Measurements from ENCODE around the gene UNK.

DNA sequence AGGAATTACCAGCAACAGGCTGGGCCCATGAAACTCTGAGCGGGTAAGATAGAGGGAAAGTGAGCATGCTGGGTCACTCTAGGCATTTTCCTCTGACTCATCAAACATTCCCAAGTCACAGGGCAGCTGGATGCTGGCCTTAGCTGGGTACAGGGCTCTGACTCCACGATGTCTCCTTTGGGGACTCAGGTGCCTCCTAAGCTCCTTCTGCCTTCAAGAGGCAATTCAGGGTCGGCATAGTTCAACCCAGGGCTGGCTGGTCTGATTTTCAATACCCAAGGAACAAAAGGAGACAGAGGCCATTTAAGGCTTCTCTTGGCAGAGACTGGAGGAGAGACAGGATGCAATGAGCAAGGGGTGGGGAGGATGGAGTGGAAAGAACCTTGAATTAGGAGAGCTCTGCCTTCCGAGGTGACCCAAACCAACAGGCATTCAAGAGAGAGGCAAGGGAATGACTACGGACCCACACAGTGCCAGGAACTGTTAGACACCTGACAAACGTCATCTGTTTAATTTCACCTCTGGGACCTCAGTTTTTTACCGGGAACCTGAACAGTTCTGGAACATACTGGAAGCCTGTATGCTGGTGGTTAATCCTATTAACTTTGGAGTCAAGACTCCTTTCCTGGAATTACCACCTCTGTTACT, 69.6 kb downstream of the UNK start:
- TF ChIP-seq, protein P1, sequence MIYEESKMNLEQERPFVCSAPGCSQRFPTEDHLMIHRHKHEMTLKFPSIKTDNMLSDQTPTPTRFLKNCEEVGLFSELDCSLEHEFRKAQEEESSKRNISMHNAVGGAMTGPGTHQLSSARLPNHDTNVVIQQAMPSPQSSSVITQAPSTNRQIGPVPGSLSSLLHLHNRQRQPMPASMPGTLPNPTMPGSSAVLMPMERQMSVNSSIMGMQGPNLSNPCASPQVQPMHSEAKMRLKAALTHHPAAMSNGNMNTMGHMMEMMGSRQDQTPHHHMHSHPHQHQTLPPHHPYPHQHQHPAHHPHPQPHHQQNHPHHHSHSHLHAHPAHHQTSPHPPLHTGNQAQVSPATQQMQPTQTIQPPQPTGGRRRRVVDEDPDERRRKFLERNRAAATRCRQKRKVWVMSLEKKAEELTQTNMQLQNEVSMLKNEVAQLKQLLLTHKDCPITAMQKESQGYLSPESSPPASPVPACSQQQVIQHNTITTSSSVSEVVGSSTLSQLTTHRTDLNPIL (CRISPR knock-in tag; IDR thresholded peaks at IDR 0.05; ENCODE audit: low read depth) = no peak
- TF ChIP-seq ARNTL (CRISPR knock-in tag; IDR thresholded peaks at IDR 0.05; ENCODE audit: borderline replicate concordance, low read depth) (no peak), ZFP3 (CRISPR knock-in tag; IDR thresholded peaks at IDR 0.05) (no peak), RARB (CRISPR knock-in tag; IDR thresholded peaks at IDR 0.05) (no peak), BACH2 (CRISPR knock-in tag; IDR thresholded peaks at IDR 0.05; ENCODE audit: borderline replicate concordance) (no peak)
- TF ChIP-seq, protein P2, sequence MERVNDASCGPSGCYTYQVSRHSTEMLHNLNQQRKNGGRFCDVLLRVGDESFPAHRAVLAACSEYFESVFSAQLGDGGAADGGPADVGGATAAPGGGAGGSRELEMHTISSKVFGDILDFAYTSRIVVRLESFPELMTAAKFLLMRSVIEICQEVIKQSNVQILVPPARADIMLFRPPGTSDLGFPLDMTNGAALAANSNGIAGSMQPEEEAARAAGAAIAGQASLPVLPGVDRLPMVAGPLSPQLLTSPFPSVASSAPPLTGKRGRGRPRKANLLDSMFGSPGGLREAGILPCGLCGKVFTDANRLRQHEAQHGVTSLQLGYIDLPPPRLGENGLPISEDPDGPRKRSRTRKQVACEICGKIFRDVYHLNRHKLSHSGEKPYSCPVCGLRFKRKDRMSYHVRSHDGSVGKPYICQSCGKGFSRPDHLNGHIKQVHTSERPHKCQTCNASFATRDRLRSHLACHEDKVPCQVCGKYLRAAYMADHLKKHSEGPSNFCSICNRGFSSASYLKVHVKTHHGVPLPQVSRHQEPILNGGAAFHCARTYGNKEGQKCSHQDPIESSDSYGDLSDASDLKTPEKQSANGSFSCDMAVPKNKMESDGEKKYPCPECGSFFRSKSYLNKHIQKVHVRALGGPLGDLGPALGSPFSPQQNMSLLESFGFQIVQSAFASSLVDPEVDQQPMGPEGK (CRISPR knock-in tag; IDR thresholded peaks at IDR 0.05; ENCODE audit: borderline replicate concordance) = no peak

Data from SK-N-SH treated with all-trans-retinoic acid at 6 μM for 48 hours (cell line).